Measurements from ENCODE around the gene RUNX3.
"Not testable (repeated sequence)": the region's sequence is repeated elsewhere in the genome, so short reads cannot be mapped to it uniquely, and the experiment has no call there.

The RUNX3 gene

GRCh38 chr1:24912376-24913273 lies 17.5 kb downstream of the RUNX3 start:
- DNase-seq = no peak

DNA sequence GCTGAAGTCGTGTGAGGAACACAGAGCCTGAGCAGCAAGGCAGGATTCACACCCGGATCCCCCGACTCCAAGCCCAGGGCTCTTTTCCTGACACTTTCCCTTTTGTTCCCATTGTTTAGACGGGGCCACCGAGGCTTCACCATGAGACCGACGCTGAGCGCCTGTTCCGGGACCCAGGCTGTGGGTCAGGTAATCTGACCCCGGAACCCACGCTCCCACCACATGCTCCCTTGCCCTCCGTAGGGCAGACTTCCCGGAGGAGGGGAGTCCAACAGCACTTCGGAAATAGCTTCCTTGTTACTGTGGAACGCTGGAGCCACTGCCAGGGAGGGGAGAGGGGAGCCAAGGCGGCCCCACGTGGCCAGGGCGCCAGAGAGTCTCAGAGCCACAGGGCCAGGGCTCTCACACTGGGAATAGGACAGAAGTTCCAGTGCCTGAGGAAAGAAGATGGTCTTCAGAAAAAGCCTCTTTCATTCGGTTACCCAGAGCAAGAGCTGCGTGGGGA lies 18.4 kb downstream of the RUNX3 start:
- DNase-seq = no peak

GRCh38 chr1:24910751-24911650 lies 19.1 kb downstream of the RUNX3 start:
- no peak for DNase-seq

DNA sequence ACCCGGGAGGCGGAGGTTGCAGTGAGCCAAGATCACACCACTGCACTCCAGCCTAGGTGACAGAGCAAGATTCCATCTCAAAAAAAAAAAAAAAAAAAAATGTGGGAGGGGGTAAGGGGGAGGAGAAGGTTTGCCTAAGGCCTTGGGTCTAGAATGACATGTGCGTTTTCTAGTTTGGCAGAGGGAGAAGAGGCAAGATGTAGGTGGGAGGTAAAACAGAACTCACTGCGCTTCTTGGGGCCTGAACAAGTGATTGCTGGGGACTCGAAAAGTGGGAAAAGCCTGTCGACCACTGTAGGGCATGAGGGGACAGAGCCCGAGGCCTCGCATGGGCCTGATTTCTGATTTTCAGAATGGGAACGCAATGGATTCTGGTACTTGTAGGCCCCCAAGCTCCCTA lies 19.9 kb downstream of the RUNX3 start:
- DNase-seq = no peak

- peak; percentile 49 for DNase-seq
Measured at GRCh38 chr1:24909388-24909898, 20.6 kb downstream of the RUNX3 start.

GRCh38 chr1:24908591-24909259 lies 21.4 kb downstream of the RUNX3 start:
- no peak for DNase-seq

DNA sequence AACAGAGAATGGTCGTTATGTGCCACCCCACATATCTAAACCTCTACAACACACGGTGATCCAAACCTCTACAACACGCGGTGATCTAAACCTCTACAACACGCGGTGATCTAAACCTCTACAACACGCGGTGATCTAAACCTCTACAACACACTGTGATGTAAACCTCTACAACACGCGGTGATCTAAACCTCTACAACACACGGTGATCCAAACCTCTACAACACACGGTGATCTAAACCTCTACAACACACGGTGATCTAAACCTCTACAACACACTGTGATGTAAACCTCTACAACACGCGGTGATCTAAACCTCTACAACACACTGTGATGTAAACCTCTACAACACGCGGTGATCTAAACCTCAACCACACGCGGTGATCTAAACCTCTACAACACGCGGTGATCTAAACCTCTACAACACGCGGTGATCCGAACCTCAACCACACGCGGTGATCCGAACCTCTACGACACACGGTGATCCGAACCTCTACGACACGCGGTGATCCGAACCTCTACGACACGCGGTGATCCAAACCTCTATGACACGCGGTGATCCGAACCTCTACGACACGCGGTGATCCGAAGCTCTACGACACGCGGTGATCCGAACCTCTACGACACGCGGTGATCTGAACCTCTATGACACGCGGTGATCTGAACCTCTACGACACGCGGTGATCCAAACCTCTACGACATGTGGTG lies 22.3 kb downstream of the RUNX3 start:
- not testable (repeated sequence) for DNase-seq

DNA sequence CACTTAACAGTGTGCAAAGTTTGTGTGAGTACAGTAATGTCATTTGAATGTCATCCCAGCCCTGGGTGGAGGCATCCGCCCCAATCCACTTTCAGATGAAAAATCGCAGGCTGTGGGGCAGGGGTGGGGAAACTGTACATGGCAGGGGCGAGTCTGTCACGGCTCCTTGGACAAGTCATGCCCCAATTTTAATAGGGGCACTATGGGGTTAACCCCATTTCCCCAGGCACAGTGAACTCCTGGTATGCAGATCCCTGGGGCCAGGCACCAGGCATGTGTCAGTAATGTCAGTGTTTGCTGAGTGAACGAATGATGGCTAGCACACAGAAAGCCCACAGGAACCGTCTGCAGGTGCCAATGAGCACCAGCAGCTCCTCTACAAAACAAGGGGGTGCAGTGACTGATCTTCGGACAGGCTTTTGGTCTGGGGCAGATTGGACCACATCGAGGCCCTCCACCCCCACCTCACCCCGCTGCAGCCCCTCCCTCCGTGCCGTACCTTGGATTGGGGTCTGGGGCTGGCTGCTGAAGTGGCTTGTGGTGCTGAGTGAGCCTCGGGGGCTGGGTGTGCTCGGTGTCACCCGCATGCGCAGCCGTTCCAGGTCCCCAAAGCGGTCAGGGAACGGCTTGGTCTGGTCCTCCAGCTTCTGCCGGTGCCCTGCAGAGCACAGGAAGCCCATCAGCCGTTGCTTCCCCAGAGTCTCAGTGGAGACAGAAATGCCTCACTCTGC lies 23.2 kb downstream of the RUNX3 start:
- no peak for DNase-seq

DNA sequence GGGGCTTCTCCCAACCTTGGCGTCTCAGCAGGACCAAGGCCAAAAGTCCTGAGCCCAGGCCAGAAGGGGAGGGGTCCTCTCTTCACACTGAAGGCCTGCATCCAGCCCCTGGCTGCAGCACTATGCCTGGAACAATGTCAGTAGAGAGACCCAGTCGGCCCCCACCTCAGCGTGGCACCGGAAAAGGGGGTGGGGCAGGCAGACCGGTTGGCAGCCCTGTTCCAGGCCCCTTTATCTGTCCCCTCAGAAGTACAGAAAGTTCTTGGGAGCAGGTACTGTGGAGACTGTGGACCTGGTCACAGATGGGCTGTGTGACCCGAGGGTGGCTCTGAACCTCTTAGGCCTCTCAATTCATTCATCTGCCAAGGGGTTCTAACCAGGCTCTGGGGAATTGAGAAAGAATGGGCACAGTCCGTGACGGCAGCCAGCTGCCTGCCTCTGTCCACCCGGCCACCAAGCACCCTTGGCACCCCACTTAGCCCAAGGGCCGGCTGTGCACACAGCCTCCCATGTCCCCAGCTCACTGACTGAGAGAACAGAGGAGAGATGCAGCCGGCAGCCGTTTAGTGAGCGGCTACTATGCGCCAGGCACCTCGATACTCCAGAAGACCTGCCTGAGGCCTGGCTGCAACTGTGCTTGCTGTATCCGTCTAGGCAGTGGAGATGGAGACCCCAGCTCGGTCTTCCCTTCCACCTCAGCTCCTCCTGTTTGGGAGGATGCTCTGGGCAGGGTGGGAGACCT lies 23.9 kb downstream of the RUNX3 start:
- DNase-seq = no peak

DNA sequence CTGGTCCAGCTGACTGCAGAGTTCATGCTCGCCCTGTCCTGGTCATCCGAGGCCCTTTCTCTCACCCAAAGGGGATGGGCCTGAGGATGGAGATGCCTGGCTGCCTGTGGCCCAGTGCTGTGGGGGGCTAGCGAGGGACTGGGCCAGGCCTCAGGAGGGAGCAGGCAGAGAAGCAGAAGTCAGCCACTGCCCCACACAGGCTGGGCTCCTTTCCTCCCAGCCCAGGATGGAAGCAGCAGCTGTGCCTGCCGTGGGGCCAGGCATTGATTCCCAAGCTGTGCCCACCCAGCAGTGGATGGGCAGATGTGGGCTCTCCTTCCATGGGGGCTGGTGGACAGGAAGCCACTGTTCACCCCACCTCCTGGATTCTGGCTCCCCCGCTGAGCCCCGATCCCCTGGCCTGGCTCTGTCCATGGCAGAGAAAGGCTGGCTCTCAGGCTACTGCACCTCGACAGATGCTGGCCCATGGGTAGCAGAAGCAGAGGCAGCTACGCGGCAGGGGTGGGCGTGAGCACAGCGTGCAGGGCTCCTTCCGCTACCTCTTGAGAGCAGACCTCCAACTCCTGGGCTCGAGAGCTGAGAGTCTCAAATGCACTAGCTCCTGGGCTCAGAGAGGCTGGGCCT lies 24.6 kb downstream of the RUNX3 start:
- DNase-seq = no peak

DNA sequence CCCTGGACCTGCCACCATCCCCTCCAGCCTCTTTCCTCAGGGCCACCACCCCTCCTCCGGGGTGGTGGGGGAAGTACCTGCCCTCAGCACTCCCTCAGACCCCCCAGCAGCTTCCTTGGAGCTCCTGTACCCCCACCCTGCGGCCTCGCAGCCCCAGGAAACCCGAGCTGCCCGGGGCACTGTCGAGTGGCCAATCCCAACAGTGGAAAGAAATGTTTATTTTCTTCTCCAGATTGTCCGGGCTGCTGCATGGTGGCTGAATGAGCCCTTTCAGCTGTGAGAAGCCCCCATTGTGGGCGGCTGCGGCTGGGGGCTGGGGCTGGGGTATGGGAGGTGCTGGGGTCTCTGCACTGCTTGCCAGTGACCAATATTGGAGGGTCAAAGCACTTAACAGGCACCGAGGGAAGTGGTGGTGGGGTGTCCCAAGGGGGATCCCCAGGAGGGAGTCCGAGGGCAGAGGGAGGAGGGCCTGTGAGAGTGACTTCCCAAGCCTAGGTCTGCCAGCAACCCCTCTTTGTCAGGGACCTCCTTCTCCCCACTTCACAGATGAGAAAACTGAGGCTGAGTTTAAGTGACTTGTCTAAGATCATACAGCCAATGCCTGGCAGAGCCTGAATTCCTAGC lies 25.2 kb downstream of the RUNX3 start:
- no peak for DNase-seq

GRCh38 chr1:24903955-24904730 lies 25.9 kb downstream of the RUNX3 start:
- DNase-seq = no peak

GRCh38 chr1:24903560-24903954 lies 26.5 kb downstream of the RUNX3 start:
- no peak for DNase-seq

GRCh38 chr1:24903011-24903461 lies 27.0 kb downstream of the RUNX3 start:
- DNase-seq = no peak

DNA sequence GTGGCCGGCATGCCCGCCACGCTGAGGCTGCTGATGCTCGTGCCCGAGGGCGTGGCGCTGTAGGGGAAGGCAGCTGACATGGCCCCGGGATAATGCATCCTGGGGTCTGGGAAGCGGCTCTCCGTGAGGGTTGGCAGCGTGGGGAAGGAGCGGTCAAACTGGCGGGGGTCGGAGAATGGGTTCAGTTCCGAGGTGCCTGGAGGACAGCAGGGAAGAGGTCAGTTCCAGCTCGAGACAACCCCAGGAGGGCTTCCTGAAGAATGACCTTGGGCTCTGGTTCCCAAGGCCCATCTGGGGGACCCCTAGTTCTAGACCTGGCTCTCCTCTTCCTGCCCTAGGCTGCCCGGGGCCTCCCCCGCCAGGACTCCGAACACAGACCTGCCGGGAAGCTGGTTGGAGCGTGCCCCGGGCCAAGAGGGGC lies 27.6 kb downstream of the RUNX3 start:
- DNase-seq = no peak

- DNase-seq = no peak
Measured at GRCh38 chr1:24901791-24902470, 28.1 kb downstream of the RUNX3 start.

GRCh38 chr1:24900985-24901781 lies 28.9 kb downstream of the RUNX3 start:
- DNase-seq = no peak

All from fibroblast of skin of scalp (primary cell).